Gastrocnemius medialis (tissue), 4 donors: ENCODE results near the gene CPE. TPM values are rescaled to one million over a fixed set of nuclear protein-coding genes. Genes with fewer than 3 reads are reported as not detected.

ENCODE experiments used
- ATAC-seq, 2 donors: fragments of 150-250 bp; one replicate each; pipeline ENCODE4 v1.9.1; 2016
- DNase-seq, 2 donors: peaks; one replicate each; pipeline ENCODE4 v3.0.0-alpha.2; 2019
- H3K27ac ChIP-seq, 4 donors: fragments of 200-600 bp; sonication (generic); 1 replicate in 1 of 4; 2 replicates in 3 of 4; pipeline ENCODE4 v1.5.1; 2016 to 2018; ENCODE audit warnings: mild to moderate bottlenecking in 2 of 4, moderate library complexity in 1 of 4
- H3K27me3 ChIP-seq, 3 donors: fragments of 200-600 bp; sonication (generic) in 2 of 3; 1 replicate in 1 of 3; 2 replicates in 2 of 3; pipeline versions ENCODE4 v1.5.1 to v1.6.0; 2016 to 2019; ENCODE audit warnings: mild to moderate bottlenecking in 1 of 3, moderate library complexity in 1 of 3
- H3K36me3 ChIP-seq, 2 donors: fragments of 200-600 bp; sonication (generic) in 1 of 2; one replicate each; pipeline ENCODE4 v1.5.1; 2017 to 2018
- H3K4me1 ChIP-seq, 2 donors: fragments of 200-600 bp; sonication (generic) in 1 of 2; one replicate each; pipeline ENCODE4 v1.5.1; 2016 to 2017; ENCODE audit warnings: mild to moderate bottlenecking in 2 of 2
- H3K4me3 ChIP-seq, 4 donors: fragments of 200-600 bp; sonication (generic) in 3 of 4; 1 replicate in 1 of 4; 2 replicates in 3 of 4; pipeline ENCODE4 v1.5.1; 2016 to 2019; ENCODE audit warnings: mild to moderate bottlenecking in 2 of 4
- H3K9me3 ChIP-seq, 3 donors: fragments of 200-600 bp; sonication (generic) in 2 of 3; 1 replicate in 1 of 3; 2 replicates in 2 of 3; pipeline ENCODE4 v1.5.1; 2016 to 2019
- POLR2A ChIP-seq, 2 donors: fragments of 450-650 bp; IDR thresholded peaks; one replicate each; pipeline ENCODE4 v1.6.1; 2017; ENCODE audit warnings: antibody characterized with exemption in 2 of 2, mild to moderate bottlenecking in 2 of 2, moderate library complexity in 2 of 2
- in situ Hi-C, 4 donors: fragments of 200-750 bp; cut with MboI; loops; one replicate each; pipeline versions ENCODE4 v1.15.0 to v1.8.0; 2017; ENCODE audit warnings: low sequenced_read_pairs in 4 of 4
- intact Hi-C: fragments of 100-400 bp; cut with DNase I; formaldehyde crosslinking; loops from one replicate; pipeline ENCODE4 v1.15.1; 2023; ENCODE audit warnings: low total_unique reads
- total RNA-seq, 4 donors: library from RNA; depleted of rRNA; stranded (reverse); fragments of >200 nt; gene quantifications; one replicate each; pipeline versions ENCODE4 v1.1.0 to v1.2.3, GENCODE V29; 2016
- TF ChIP-seq, protein P1 (sequence below), 5 experiments: fragments of 450-650 bp in 3 of 5; fragments of 200-600 bp in 2 of 5; sonication (generic) in 2 of 5; IDR thresholded peaks in 4 of 5; conservative IDR thresholded peaks in 1 of 5; 1 replicate in 4 of 5; 2 replicates in 1 of 5; pipeline ENCODE4 v1.5.1; 2016 to 2019; ENCODE audit warnings: antibody characterized with exemption in 5 of 5, mild to moderate bottlenecking in 3 of 5, moderate library complexity in 3 of 5

CPE gene
- total RNA-seq, 4 donors from 2014 or later = 11.8 to 27.6 (median 17.0) TPM

DNA sequence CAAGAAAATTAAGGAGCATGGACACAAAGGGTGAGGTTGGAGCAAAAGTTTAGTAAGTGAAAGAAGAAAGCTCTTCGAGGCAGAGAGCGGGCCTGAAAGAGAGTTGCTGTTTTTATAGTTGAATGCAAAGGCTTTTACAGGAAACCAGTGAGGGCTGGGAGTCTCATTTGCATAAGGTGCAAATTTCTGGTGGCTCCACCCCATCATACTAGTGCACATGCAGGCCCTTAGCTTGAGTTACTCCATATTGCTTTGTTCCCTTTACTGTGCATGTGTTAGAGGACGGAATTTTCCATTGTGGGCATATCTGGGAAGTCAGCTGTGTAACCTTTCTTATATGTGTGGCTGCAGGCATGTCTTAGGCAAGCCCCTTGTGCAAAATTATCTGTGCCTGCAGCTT lies 48.0 kb downstream of the CPE start:
- intact Hi-C loops (no loop called here), in situ Hi-C loops (no loop called here)
- DNase-seq (no peak), ATAC-seq (no peak)
- H3K36me3 ChIP-seq = no peaks in the 10 kb centered on the region
- H3K4me1 ChIP-seq = no peaks in the 10 kb centered on the region
- no peaks in the 10 kb centered on the region for H3K9me3 ChIP-seq
- H3K4me3 ChIP-seq = no peak overlapping the region
- TF ChIP-seq, protein P1, sequence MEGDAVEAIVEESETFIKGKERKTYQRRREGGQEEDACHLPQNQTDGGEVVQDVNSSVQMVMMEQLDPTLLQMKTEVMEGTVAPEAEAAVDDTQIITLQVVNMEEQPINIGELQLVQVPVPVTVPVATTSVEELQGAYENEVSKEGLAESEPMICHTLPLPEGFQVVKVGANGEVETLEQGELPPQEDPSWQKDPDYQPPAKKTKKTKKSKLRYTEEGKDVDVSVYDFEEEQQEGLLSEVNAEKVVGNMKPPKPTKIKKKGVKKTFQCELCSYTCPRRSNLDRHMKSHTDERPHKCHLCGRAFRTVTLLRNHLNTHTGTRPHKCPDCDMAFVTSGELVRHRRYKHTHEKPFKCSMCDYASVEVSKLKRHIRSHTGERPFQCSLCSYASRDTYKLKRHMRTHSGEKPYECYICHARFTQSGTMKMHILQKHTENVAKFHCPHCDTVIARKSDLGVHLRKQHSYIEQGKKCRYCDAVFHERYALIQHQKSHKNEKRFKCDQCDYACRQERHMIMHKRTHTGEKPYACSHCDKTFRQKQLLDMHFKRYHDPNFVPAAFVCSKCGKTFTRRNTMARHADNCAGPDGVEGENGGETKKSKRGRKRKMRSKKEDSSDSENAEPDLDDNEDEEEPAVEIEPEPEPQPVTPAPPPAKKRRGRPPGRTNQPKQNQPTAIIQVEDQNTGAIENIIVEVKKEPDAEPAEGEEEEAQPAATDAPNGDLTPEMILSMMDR (IDR thresholded peaks at IDR 0.05 in 4 of 5, conservative IDR thresholded peaks at IDR 0.05 in 1 of 5) = no peak
- TF ChIP-seq POLR2A (IDR thresholded peaks at IDR 0.05) = no peak
- no peaks in the 10 kb centered on the region for H3K27me3 ChIP-seq
- no peak overlapping the region for H3K27ac ChIP-seq

DNA sequence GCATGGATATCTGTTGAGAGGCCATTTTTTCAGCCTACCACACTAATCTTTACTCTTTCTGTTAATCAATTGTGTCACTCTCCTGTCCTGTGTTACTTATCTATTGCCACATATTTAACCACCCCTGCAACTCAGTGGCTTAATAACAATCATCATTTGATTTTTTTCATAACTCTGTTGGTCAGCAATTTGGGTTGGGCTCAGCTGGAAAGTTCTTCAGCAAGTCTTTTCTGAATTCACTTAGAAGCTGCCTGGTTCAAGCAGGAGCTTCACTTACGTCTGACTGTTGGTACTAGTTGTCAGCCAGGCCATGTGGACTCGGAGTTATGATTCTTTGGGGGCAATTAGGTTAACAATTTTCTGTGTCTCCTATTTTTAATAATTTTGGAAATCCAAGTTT lies 50.1 kb downstream of the CPE start:
- Histone ChIP-seq H3K4me3 (no peak overlapping the region), H3K27me3 (no peaks in the 10 kb centered on the region), H3K4me1 (no peaks in the 10 kb centered on the region), H3K36me3 (no peaks in the 10 kb centered on the region), H3K9me3 (no peaks in the 10 kb centered on the region), H3K27ac (no peak overlapping the region)
- no peak for DNase-seq
- ATAC-seq = no peak
- intact Hi-C loops = no loop called here
- in situ Hi-C loops = no loop called here
- TF ChIP-seq, protein P1 (IDR thresholded peaks at IDR 0.05 in 4 of 5, conservative IDR thresholded peaks at IDR 0.05 in 1 of 5) = no peak
- no peak for TF ChIP-seq POLR2A (IDR thresholded peaks at IDR 0.05)

DNA sequence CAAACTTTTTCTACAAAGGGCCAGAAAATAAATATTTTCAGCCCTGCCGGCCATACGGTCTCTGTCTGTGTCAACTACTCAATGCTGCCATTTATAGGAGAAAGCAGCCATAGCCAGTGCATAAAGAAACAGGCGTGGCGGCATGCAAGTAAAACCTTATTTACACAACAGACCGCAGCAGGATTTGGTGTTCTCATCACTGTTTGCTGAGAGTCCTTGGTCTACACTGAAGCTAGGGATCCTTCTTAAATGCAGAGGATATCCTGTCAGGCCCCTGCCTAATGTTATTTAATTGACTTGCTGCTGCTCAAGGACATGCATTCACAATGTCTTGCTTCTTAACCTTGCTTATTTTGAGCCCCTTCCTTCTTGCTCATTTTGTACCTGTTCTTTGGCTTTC lies 54.7 kb downstream of the CPE start:
- intact Hi-C loops = no loop called here
- no peaks in the 10 kb centered on the region for H3K9me3 ChIP-seq
- TF ChIP-seq POLR2A (IDR thresholded peaks at IDR 0.05) = no peak
- TF ChIP-seq, protein P1 (IDR thresholded peaks at IDR 0.05 in 4 of 5, conservative IDR thresholded peaks at IDR 0.05 in 1 of 5) = no peak
- no peaks in the 10 kb centered on the region for H3K4me1 ChIP-seq
- no peak overlapping the region for H3K4me3 ChIP-seq
- in situ Hi-C loops = no loop called here
- H3K27ac ChIP-seq = no peak overlapping the region
- no peaks in the 10 kb centered on the region for H3K36me3 ChIP-seq
- DNase-seq (no peak), ATAC-seq (no peak)
- no peaks in the 10 kb centered on the region for H3K27me3 ChIP-seq

DNA sequence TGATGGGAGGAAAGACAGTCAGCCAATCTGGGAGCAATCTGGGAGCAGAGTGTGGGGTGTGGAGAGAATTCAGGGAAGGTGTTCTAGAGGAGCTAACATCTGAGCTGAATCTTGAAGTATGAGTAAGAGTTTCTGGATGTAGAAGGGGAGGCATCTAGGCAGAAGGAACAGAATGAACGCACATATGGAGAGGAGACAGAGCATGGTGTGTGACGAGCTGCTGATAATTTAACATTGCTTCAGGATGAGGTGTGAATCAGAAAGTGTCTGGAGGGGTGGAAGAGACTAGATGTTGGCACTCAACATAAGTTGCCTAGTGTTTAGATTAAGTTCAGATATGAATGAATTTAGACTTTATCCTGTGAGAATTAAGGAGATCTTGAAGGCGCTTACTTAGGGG lies 58.9 kb downstream of the CPE start:
- Histone ChIP-seq H3K36me3 (no peaks in the 10 kb centered on the region), H3K4me1 (no peaks in the 10 kb centered on the region), H3K27ac (no peak overlapping the region), H3K4me3 (no peak overlapping the region), H3K9me3 (no peaks in the 10 kb centered on the region), H3K27me3 (no peaks in the 10 kb centered on the region)
- in situ Hi-C loops (no loop called here), intact Hi-C loops (no loop called here)
- ATAC-seq (no peak), DNase-seq (no peak)
- TF ChIP-seq POLR2A (IDR thresholded peaks at IDR 0.05) = no peak
- TF ChIP-seq, protein P1 (IDR thresholded peaks at IDR 0.05 in 4 of 5, conservative IDR thresholded peaks at IDR 0.05 in 1 of 5) = no peak

DNA sequence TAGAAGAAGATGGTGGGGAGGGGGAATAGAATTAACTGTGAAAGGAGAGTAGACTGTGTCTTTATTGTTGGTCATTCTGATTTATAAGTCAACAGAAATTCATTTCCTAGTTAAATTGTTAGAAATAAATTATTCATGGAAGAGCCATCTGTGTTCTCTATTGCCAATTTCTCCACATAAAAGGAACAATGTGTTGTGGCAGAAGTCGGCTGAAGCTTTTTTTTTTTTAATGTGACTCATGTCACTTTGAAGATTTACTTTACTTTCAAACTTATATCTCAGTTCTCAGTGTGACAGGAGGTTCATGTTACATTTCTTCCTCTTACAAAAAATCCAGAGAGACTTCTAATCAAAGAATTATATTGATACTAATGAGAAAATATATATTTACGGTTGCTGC lies 60.5 kb downstream of the CPE start:
- in situ Hi-C loops = no loop called here
- intact Hi-C loops = no loop called here
- Histone ChIP-seq H3K27ac (no peak overlapping the region), H3K4me3 (no peak overlapping the region), H3K27me3 (no peaks in the 10 kb centered on the region), H3K4me1 (no peaks in the 10 kb centered on the region), H3K9me3 (no peaks in the 10 kb centered on the region), H3K36me3 (no peaks in the 10 kb centered on the region)
- DNase-seq (no peak), ATAC-seq (no peak)
- no peak for TF ChIP-seq POLR2A (IDR thresholded peaks at IDR 0.05)
- TF ChIP-seq, protein P1 (IDR thresholded peaks at IDR 0.05 in 4 of 5, conservative IDR thresholded peaks at IDR 0.05 in 1 of 5) = no peak
